MCF 10A (cell line): ENCODE results near the gene B4GALT6. TPM values are rescaled to one million over a fixed set of nuclear protein-coding genes. Genes with fewer than 3 reads are reported as not detected.

Experiments
- BruUV-seq: library from RNA; stranded (reverse); fragments of 400-500 nt; replicated peaks from 2 replicates; lab custom pipeline; 2021; lab: Mats Ljungman, UMichigan
- CTCF ChIA-PET: fragments of 300-600 bp; sonication (Branson Sonifier 250); formaldehyde crosslinking; extraction: SDS; loops from one replicate; lab custom pipeline; 2021; ENCODE audit warnings: antibody characterized with exemption, inconsistent platforms; lab: Yijun Ruan, JAX
- POLR2A ChIA-PET: fragments of 300-600, 350-650 bp; sonication (Branson Sonifier 250); formaldehyde crosslinking; extraction: SDS; loops from one replicate; lab custom pipeline; 2020; ENCODE audit warnings: antibody characterized with exemption, inconsistent platforms; lab: Yijun Ruan, JAX
- DNase-seq: peaks from one replicate; pipeline ENCODE4 v3.0.0-alpha.2; 2018; ENCODE audit not compliant: unreplicated experiment
- H3K27ac Mint-ChIP-seq: one replicate; pipeline ENCODE4 v1.8.0; 2022; ENCODE audit warnings: mild to moderate bottlenecking, low read depth, mixed read lengths; ENCODE audit not compliant: unreplicated experiment
- H3K27me3 Mint-ChIP-seq: one replicate; pipeline ENCODE4 v1.8.0; 2022; ENCODE audit warnings: mixed read lengths; ENCODE audit not compliant: insufficient read depth, unreplicated experiment
- H3K36me3 Mint-ChIP-seq: one replicate; pipeline ENCODE4 v1.8.0; 2022; ENCODE audit warnings: mild to moderate bottlenecking, moderate library complexity, mixed read lengths; ENCODE audit not compliant: insufficient read depth, unreplicated experiment
- H3K4me1 Mint-ChIP-seq: one replicate; pipeline ENCODE4 v1.8.0; 2022; ENCODE audit warnings: mixed read lengths; ENCODE audit not compliant: insufficient read depth, unreplicated experiment
- H3K4me3 Mint-ChIP-seq: one replicate; pipeline ENCODE4 v1.8.0; 2022; ENCODE audit warnings: mild to moderate bottlenecking, moderate library complexity, mixed read lengths; ENCODE audit not compliant: unreplicated experiment
- H3K9me3 Mint-ChIP-seq: one replicate; pipeline ENCODE4 v1.8.0; 2022; ENCODE audit warnings: mixed read lengths; ENCODE audit not compliant: unreplicated experiment
- intact Hi-C: fragments of 100-400 bp; cut with micrococcal nuclease; formaldehyde crosslinking; loops from 2 replicates; pipeline ENCODE4 v1.14.1; 2022
- total RNA-seq: library from RNA; stranded (reverse); gene quantifications from 2 replicates; pipeline ENCODE4 v1.2.3, GENCODE V29; 2022
- TF ChIP-seq, protein P1 (sequence below): fragments of 200-600 bp; IDR thresholded peaks from one replicate; pipeline ENCODE4 v1.8.0; 2022; ENCODE audit warnings: antibody characterized with exemption, mild to moderate bottlenecking; ENCODE audit not compliant: unreplicated experiment

B4GALT6 gene
- total RNA-seq, 1 experiment from 2014 or later: 6.0 TPM

DNA sequence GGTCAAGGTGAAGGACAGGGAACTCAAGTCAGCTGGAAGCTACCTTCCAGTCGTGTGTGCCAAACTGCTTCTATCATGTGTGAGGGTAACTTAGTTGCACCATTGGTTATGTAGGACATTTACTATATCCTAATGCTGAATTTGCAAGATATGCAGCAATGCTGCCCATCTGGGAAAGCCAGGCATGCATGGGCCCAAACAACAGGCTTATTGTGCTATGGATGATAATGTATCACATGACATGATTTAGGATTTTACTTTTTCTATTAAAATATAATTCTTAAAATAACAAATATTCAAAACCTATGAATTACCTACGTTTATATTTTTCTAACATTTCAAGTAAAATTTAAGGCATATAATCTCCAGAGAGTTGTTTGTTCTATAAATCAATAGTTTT, 35.9 kb downstream of the B4GALT6 start:
- ChIA-PET POLR2A (interaction anchor here (0.7 to 1.5 kb wide), 3 partner anchors 17 to 25 kb away, joined by 3 read pairs; no protein-coding TSS in a partner anchor), CTCF (interaction anchor here (1.0 kb wide), 1 partner anchor 48 kb away, joined by 3 read pairs; no protein-coding TSS in a partner anchor)
- Mint-ChIP-seq H3K27me3 (no peaks in the 10 kb centered on the region), H3K4me1 (peaks cover 13% of the 10 kb centered on the region), H3K36me3 (no peaks in the 10 kb centered on the region), H3K27ac (no peak overlapping the region), H3K4me3 (no peak overlapping the region), H3K9me3 (no peaks in the 10 kb centered on the region)
- no peak for DNase-seq
- TF ChIP-seq, protein P1, sequence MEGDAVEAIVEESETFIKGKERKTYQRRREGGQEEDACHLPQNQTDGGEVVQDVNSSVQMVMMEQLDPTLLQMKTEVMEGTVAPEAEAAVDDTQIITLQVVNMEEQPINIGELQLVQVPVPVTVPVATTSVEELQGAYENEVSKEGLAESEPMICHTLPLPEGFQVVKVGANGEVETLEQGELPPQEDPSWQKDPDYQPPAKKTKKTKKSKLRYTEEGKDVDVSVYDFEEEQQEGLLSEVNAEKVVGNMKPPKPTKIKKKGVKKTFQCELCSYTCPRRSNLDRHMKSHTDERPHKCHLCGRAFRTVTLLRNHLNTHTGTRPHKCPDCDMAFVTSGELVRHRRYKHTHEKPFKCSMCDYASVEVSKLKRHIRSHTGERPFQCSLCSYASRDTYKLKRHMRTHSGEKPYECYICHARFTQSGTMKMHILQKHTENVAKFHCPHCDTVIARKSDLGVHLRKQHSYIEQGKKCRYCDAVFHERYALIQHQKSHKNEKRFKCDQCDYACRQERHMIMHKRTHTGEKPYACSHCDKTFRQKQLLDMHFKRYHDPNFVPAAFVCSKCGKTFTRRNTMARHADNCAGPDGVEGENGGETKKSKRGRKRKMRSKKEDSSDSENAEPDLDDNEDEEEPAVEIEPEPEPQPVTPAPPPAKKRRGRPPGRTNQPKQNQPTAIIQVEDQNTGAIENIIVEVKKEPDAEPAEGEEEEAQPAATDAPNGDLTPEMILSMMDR: no peak
- intact Hi-C loops: no loop called here
- no TSS peak for BruUV-seq

DNA sequence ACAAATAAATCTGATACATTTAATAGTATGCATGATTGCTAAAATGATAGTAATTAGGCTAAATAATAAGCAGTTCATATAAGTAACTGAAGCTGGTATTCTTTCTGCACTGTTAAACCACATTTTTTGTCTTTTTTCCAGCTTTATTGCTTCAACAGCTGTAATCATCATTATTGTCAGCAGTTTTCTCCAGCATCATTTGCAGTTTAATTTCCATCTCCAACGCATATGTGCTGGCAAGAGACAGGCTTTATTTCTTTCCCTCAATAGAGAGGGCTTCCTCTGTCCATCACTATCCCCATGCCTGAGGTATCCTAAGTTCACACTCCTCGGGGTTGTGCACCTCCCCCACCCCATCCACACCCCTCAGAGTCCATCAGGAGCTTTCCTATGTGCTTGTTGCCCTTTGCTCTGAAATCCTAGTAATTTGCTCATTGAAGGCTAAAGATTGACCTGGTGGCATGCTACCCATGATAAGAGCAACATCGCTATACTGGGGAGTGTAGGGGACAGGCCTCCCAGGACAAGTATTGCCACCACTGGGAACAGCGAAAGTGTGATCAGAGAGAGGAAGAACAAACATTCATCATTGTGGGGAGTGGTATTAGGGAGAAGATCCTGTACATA, 37.1 kb downstream of the B4GALT6 start:
- DNase-seq: no peak
- CTCF ChIA-PET: interaction anchor here (0.6 to 2.0 kb wide), 4 partner anchors 10 to 75 kb away, joined by 3 to 6 read pairs (median 4); no protein-coding TSS in a partner anchor
- no TSS peak for BruUV-seq
- no peaks in the 10 kb centered on the region for H3K27me3 Mint-ChIP-seq
- no peak overlapping the region for H3K27ac Mint-ChIP-seq
- no peaks in the 10 kb centered on the region for H3K36me3 Mint-ChIP-seq
- TF ChIP-seq, protein P1: no peak
- H3K4me3 Mint-ChIP-seq: no peak overlapping the region
- intact Hi-C loops: no loop called here
- peaks cover 13% of the 10 kb centered on the region for H3K4me1 Mint-ChIP-seq
- POLR2A ChIA-PET: interaction anchor here (0.7 to 1.5 kb wide), 2 partner anchors 16 to 24 kb away, joined by 3 read pairs; no protein-coding TSS in a partner anchor
- no peaks in the 10 kb centered on the region for H3K9me3 Mint-ChIP-seq

DNA sequence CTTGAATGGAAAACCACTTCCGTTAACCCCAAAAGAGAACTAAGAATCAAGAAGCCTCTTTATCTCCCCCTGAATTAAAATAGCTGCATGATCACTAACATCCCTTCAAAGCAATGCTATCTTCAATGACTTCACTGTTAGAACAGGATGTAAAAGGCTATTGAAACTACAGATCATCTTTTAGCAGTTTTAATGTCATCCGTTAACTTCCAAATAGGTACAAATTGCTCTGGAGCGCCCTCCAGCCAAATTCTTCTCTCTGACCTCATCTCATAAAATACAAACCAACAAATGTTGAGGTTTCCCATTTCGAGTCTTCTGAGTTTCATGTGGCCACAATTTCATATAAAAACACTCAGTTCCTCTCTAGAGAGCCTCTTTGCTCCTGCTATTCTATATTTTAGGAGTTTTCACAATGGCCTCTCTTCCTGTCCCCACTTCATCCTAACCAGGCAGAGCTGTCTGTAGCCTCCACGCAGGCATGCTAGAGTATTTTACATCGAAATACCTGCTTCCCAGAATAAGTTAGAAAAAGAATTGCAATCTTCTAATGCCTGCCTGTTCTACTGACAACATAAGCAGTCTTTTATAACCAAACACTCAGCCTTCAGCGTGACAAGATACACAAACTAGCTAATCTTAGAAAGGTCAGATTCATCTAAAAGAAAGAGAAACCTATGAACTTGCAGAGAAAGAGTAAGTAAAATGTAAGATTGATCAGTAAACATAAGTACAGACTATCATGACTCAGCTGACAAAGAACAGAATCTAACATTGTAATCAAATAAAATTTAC, 37.9 kb downstream of the B4GALT6 start:
- no peaks in the 10 kb centered on the region for H3K9me3 Mint-ChIP-seq
- H3K4me1 Mint-ChIP-seq: peaks cover 13% of the 10 kb centered on the region
- TF ChIP-seq, protein P1: no peak
- ChIA-PET POLR2A (interaction anchor here (0.7 to 1.5 kb wide), 3 partner anchors 15 to 26 kb away, joined by 3 read pairs; no protein-coding TSS in a partner anchor), CTCF (interaction anchor here (0.6 to 2.0 kb wide), 5 partner anchors 10 to 76 kb away, joined by 3 to 6 read pairs (median 3); no protein-coding TSS in a partner anchor)
- H3K4me3 Mint-ChIP-seq: no peak overlapping the region
- intact Hi-C loops: no loop called here
- no peak overlapping the region for H3K27ac Mint-ChIP-seq
- H3K36me3 Mint-ChIP-seq: no peaks in the 10 kb centered on the region
- no TSS peak for BruUV-seq
- H3K27me3 Mint-ChIP-seq: no peaks in the 10 kb centered on the region
- no peak for DNase-seq

DNA sequence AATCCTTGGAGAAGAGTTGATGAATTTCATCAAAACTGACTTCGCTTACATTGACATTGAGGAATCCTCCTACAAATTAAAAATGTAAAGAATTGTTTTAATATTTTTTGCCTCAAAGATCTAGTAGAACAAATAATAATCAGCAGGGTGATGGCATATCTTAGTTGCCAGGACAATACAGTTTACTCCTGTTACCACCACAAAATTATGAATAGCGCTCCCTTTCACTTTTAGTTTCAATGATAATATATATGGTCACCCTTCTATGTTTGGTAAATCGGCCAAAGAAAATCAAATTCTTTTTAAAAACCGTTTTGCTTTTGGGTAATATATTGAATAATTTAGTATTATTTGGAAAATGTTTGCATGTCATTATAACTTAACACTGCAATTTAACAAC, 39.0 kb downstream of the B4GALT6 start:
- intact Hi-C loops: no loop called here
- TF ChIP-seq, protein P1: no peak
- BruUV-seq: no TSS peak
- Mint-ChIP-seq H3K27ac (no peak overlapping the region), H3K4me1 (peaks cover 13% of the 10 kb centered on the region), H3K27me3 (no peaks in the 10 kb centered on the region), H3K9me3 (no peaks in the 10 kb centered on the region), H3K4me3 (no peak overlapping the region), H3K36me3 (no peaks in the 10 kb centered on the region)
- POLR2A ChIA-PET: no interaction called here
- CTCF ChIA-PET: interaction anchor here (2.0 kb wide), 1 partner anchor 77 kb away, joined by 6 read pairs; no protein-coding TSS in a partner anchor
- DNase-seq: no peak
